H1 (cell line): ENCODE data around the gene MLLT6. TPM values are rescaled to one million over a fixed set of nuclear protein-coding genes. Genes with fewer than 3 reads are reported as not detected.

ENCODE experiments used
- CHD7 ChIP-seq: fragments of 300-600 bp; sonication (generic); IDR thresholded peaks from 2 replicates; pipeline ENCODE4 v1.7.1; 2012; ENCODE audit warnings: low read length, moderate library complexity, mild to moderate bottlenecking, inconsistent platforms; ENCODE audit not compliant: insufficient replicate concordance
- GABPA ChIP-seq: IDR thresholded peaks from 2 replicates; pipeline ENCODE4 v1.6.1; 2011; ENCODE audit warnings: mild to moderate bottlenecking, low read length, moderate library complexity, borderline replicate concordance; ENCODE audit not compliant: insufficient read depth
- KDM4A ChIP-seq: IDR thresholded peaks from one replicate; pipeline ENCODE4 v1.7.1; 2012; ENCODE audit warnings: low read depth, mild to moderate bottlenecking, moderate library complexity, low read length, inconsistent platforms; ENCODE audit not compliant: severe bottlenecking
- SUZ12 ChIP-seq: fragments of 200-600 bp; sonication (generic); IDR thresholded peaks from 2 replicates; pipeline ENCODE4 v1.6.1; 2012; ENCODE audit warnings: mild to moderate bottlenecking, inconsistent platforms, low read length, moderate library complexity, mixed read lengths
- TEAD4 ChIP-seq: IDR thresholded peaks from 2 replicates; pipeline ENCODE4 v1.6.1; 2012; ENCODE audit warnings: low read depth, low read length, inconsistent platforms, mixed read lengths
- polyA plus RNA-seq, 7 experiments: library from polyadenylated mRNA; depleted of rRNA in 3 of 7; stranded (reverse) in 5 of 7; unstranded in 2 of 7; fragments of >200 nt in 5 of 7; fragments of 200-250 nt in 2 of 7; gene quantifications; 1 replicate in 5 of 7; 2 replicates in 1 of 7; 4 replicates in 1 of 7; pipeline versions ENCODE4 v1.2.1 to v1.2.3, GENCODE V29; 2011 to 2013; ENCODE audit warnings: missing spikeins in 2 of 7, mixed read lengths in 2 of 7
- total RNA-seq: library from RNA; stranded (reverse); fragmentation: NEBNext Ultra II Directional; extraction: Animal tissue kit (Norgen Biotek cat#: 25700); gene quantifications from 2 replicates; pipeline ENCODE4 v1.2.1, GENCODE V29; 2021
- TF ChIP-seq, protein P1 (sequence below): IDR thresholded peaks from 2 replicates; pipeline ENCODE4 v1.6.1; 2011; ENCODE audit warnings: low read depth, mild to moderate bottlenecking, low read length; ENCODE audit not compliant: insufficient read depth

Gene MLLT6
- total and polyA plus RNA-seq, 2 of the 8 experiments (the other 6 are each of a cell fraction or from before 2014, with no cell fraction given), result 6.5 to 8.0 TPM

DNA sequence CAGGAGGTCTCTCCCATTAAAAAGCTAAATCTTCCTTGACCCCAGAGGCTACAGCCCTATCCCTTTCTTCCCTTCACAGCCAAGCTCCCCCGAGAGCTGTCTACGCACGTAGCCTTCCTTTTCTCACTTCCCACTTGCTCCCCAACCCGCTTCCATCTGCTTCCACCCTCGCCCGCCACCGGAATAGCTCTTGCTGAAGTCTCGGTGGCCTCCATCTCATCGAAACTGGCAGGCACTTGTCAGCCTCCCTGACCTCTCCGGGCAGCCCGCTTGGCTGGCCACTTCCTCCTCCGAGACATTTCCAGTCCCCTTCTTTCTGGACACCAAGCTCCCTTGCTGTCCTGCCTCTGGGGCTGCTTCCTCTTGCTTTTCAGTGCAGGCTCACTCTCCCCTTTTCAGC, 19.6 kb upstream of the MLLT6 start (continued):
- TF ChIP-seq CHD7, result no peak
- TF ChIP-seq TEAD4, result no peak
- TF ChIP-seq, protein P1, sequence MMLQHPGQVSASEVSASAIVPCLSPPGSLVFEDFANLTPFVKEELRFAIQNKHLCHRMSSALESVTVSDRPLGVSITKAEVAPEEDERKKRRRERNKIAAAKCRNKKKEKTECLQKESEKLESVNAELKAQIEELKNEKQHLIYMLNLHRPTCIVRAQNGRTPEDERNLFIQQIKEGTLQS, result no peak
- no peak for TF ChIP-seq SUZ12
- TF ChIP-seq KDM4A, result no peak
- no peak for TF ChIP-seq GABPA
